ENCODE data around the gene CKS2.
"Not testable (repeated sequence)": the region's sequence is repeated elsewhere in the genome, so short reads cannot be mapped to it uniquely, and the experiment has no call there.

Gene CKS2

DNA sequence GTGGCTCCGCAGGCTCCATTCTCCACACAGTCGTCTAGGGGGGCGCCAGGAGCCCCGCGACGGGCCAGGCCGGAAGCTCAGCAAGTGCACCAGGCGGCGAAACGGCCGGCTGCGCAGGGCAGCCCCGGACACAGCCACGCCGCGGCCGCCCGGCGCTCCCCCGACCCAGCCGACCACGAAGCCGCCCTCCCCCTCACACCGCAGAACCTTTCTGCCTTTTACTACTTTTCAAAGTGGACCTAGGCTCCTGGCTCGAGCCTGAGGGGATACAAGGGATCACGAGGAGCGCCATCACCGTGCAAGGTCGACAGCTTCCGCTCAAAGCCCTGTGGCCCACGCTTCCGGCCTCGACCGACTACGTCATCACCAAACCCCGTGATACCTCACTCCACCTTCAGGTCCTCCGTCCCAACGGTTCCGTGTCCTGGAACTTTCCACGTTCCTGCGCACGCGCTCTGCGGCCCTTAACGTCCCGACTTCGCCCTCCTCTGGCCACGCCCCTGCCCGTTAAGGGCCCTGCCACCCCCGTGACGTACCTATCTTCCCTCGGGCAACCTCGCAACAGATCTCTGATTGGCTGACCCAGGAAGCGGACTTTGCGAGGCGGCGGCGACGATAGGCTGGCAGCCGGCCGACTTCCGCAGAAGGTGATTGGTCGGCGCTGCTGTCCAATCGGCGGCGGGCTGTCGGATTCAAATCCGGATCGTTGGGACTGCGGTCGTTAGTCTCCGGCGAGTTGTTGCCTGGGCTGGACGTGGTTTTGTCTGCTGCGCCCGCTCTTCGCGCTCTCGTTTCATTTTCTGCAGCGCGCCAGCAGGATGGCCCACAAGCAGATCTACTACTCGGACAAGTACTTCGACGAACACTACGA is at the start of gene CKS2:
CKS2 (plus strand) TSS at position 721 of the 871 bp plus-strand sequence; CDS start at position 819, 98 bp downstream.
- DNase-seq (ENCODE audit: low read depth, low spot score): peak; percentile 100

DNA sequence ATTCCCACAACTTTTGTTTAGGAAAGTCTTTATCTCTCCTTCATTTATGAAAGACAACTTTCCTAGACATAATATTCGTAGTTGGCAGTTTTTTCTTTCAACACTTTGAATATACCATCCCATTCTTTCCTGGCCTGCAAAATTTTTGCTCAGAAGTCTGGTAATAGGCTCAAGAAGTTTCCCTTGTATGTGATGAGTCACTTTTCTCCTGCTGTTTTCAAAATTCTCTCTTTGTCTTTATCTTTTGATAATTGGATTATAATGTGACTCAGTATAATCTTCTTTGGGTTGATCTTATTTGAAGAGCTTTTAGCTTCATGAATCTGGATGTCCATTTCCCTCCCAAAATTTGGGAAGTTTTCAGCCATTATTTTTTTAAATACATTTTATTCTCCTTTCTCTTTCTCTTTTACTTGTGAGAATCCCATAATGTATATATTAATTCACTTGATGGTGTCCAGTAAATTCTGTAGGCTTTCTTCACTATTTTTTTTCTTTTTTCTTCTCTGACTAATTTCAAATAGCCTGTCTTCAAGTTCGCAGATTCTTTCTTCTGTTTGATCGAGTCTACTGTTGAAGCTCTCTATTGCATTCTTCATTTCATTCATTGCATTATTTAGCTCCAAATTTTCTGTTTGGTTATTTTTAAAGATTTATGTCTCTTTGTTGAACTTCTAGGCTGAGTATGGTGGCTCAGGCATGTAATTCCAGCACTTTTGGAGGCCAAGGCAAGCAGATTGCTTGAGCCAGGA is 37.3 kb upstream of the CKS2 start:
- DNase-seq (ENCODE audit: low read depth, low spot score): no peak

DNA sequence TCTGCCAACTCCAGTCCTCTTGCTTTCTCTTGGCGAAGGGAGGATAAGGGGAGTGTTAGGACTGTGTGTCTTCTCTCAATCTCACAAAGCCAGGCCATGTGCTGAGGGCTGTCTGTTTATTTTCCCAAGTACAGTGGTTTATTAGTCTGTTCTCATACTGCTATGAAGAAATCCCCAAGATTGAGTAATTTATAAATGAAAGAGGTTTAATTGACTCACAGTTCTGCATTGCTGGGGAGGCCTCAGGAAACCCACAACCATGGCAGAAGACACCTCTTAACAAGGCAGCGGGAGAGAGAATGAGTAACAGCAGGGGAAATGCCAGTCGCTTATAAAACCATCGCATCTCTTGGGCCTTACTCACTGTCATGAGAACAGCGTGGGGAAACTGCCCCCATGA is 36.2 kb upstream of the CKS2 start:
- peak; percentile 60 for DNase-seq (ENCODE audit: low read depth, low spot score)

DNA sequence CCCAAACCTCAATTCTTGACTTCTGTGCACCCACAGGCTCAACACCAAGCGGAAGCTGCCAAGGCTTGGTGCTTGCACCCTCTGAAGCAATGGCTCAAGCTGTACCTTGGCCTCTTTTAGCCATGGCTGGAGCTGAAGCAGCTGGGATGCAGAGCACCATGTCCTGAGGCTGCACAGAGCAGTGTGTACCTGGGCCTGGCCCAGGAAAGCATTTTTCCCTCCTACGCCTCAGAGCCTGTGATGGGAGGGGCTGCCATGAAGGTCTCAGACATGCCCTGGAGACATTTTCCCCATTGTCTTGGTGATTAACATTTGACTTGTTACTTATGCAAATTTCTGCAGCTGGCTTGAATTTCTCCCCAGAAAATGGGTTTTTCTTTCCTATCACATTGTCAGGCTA is 35.0 kb upstream of the CKS2 start:
- not testable (repeated sequence) for DNase-seq (ENCODE audit: low read depth, low spot score)

DNA sequence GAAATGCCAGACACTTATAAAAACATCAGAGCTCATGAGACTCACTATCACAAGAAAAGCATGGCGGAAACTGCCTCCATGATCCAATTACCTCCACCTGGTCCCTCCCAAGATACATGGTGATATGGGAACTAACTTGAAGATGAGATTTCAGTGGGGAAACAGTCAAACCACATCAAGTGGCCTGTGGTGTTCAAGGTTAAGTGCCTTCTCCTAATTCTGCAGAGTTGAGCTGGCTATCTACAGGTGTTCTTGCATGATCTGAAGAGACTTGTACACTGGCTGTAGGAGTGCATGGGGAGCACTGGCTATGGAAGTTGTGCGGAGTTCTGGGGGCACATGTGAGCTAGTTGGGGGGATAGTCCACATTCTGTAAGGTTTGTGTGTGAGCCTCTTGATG is 34.0 kb upstream of the CKS2 start:
- no peak for DNase-seq (ENCODE audit: low read depth, low spot score)

DNA sequence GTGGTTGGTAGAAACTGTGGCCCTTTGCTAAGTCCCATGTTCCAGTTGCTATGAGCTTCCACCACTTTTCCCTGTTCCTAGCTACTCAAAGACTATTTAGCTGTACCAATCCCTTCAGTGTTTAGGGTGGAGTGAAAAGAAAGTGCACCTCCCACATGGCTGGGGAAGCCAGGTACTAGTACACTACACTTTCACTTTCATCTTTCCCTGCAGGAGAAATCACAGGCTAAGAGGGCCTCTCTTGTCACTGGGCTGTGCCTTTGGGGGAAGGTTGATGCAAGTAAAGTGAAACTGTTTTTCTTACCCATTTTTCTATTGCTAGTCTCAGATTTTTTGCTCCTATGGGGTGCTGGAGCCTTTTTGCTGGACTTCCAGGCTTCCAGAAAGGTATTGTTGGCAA is 33.5 kb upstream of the CKS2 start:
- peak; percentile 21 for DNase-seq (ENCODE audit: low read depth, low spot score)

DNA sequence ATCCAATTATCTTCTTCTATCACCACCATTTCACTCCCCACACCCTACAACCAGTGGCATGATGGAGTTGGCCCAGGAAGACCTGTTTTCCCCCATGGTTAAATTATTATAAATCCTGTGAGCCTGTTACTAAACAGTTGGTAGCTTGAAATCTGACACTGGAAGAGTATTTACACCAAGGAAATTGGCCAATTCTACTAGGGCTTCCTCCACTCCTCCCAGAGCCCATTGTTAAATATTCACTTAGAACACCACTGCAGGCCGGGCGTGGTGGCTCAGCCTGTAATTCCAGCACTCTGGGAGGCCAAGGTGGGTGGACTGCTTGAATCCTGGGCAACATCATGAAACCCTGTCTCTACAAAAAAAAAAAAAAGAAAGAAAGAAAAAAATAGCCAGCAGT is 32.4 kb upstream of the CKS2 start:
- no peak for DNase-seq (ENCODE audit: low read depth, low spot score)

DNA sequence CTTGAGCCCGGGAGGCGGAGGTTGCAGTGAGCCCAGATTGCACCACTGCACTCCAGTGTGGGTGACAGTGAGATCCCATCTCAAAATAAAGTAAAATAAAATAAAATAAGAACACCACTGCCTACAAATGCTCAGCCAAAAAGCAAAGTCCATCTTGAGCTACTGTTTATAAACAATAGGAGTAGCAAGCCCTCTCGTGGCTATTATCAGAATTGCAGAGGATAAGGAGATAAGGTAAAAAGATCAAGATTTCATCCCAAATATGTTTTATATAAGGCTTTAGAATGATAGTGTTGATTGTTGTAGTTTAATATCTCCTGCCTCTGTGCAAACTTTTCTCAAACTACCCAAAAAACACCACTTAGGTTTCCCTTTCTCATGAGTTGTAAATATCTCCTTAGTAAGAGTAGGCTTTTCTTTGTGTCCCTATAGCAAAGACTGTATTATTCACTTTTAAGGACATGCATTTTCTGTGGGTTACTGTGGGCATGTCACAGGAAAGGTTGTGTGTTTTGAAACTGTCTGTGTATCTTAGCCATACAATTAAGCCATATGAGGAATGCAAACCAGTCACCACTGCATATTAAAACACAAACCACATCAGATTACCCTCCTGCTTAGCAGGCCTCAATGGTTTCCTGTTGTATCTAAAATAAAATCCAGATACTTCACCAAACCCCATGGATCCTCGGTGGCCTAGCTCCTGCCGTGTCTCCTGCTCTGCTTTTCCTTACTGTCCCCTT is 31.8 kb upstream of the CKS2 start:
- peak; percentile 73 for DNase-seq (ENCODE audit: low read depth, low spot score)

DNA sequence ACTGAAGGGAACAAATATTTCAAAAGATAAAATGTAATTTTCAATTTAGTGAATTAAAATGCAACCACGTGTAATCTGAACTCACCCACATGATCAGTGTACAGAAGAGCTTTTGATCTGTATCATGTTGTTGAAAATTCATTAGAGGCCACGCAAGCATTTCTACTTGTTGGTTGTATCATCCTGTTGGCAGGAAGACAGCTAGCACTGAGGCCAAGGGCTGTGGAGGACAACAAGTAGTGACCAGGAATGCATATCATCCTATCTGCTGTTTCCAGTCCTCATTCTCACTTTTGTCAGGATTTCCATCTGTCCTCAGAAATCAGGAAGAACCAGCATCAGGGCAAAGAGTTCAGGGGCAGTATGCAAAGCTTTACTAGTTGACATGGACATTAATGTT is 29.9 kb upstream of the CKS2 start:
- DNase-seq (ENCODE audit: low read depth, low spot score): no peak

DNA sequence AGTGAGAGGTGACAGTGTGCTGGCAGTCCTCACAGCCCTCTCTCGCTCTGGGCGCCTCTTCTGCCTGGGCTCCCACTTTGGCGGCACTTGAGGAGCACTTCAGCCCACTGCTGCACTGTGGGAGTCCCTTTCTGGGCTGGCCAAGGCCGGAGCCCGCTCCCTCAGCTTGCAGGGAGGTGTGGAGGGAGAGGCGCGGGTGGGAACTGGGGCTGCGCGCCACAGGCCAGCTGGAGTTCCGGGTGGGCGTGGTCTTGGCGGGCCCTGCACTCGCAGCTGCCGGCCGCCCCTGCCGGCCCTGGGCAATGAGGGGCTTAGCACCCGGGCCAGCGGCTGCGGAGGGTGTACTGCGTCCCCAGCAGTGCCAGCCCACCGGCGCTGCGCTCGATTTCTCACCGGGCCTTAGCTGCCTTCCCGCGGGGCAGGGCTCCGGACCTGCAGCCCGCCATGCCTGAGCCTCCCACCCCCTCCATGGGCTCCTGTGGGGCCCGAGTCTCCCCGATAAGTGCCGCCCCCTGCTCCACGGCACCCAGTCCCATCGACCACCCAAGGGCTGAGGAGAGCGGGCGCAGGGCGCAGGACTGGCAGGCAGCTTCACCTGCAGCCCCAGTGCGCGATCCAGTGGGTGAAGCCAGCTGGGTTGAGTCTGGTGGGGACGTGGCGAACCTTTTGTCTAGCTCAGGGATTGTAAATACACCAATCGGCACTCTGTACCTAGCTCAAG is 28.6 kb upstream of the CKS2 start:
- peak; percentile 16 for DNase-seq (ENCODE audit: low read depth, low spot score)

DNA sequence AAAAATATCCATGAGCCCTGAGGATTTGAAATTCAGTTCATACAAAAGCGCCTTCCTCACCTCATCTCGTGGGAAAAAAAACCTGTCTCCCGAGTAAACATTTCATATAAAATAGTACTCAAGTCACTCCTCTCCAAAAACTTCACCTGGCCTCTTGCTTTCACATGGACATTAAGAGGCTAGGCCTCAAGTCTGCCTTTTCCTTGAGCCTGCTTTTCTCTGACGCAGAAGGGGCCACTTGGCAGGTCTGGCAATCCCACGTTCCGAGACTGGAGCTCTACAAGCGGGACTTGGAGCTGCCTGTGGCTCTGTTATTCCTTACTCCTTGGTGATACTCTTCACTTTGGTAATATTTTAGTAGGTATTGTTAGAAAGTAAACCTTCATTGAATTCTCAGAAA is 26.9 kb upstream of the CKS2 start:
- DNase-seq (ENCODE audit: low read depth, low spot score): no peak

DNA sequence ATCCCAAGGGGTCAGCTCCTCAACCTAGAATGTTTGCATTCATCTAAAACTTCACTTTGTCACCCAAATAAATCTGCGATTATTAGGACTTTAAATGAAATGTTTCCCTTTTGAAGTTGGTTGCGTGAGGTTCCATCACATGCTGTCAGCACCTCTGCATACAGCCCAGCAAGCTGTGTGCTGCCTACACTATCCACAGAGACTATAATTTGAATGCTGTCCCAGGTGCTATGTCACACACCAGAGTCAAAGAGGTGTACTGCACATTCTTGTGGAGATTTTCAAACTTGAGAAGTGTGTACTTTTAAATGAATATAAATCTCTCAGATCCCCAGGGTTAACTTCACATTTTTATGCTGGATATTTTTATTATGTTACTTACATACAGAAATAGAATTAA is 19.3 kb upstream of the CKS2 start:
- DNase-seq (ENCODE audit: low read depth, low spot score): no peak

DNA sequence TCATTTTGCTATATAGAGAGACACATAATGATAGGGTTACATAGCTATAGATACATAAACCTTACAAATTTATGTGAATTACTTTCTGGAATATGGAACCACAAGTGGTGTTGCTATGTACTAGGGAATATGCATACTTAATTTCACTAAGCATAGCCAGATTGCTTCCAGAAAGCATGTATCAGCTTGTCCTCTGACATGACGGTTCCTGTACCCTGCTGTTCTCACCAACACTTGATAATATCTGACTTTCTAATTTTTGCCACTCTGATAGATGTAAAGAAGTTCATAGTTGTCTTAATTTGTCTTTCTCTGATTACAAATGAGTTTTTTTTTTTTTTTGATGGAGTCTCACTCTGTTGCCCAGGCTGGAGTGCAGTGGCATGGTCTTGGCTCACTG is 18.0 kb upstream of the CKS2 start:
- DNase-seq (ENCODE audit: low read depth, low spot score): no peak

DNA sequence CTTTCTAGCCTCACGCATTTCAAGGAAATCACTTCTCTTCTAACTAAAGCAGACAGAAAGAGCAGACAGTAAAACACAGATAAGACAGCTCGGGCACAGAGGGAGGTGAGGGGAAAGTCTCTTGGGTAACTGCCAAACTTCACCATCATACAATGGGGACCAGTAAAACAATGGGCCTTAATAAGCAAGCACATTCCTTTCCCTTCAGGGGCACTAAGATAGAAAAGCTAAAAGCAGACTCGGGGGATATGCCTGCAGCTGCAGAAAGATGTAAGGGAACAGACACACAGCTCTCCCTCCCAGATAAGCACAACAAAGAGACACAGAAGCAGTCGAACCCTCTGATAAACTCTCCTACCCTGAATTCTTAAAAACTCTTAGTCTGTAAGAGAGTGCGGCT is 15.6 kb upstream of the CKS2 start:
- DNase-seq (ENCODE audit: low read depth, low spot score): no peak

DNA sequence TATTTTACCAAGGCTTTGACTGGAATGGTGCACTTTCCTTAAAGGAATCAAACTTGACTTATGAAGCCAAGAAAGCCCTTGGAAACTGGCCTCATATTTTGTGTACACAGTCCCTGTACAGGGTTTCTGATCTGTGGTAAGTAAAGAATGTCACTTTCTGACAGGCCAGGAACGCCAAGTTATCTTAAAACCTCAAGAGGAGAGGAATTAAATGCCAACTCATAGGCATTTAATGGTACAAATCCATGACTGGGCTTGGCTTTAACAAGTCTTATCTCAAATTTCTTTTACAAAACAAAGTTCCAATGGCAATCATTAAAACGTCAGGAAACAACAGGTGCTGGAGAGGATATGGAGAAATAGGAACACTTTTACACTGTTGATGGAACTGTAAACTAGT is 9.0 kb upstream of the CKS2 start:
- peak; percentile 81 for DNase-seq (ENCODE audit: low read depth, low spot score)

DNA sequence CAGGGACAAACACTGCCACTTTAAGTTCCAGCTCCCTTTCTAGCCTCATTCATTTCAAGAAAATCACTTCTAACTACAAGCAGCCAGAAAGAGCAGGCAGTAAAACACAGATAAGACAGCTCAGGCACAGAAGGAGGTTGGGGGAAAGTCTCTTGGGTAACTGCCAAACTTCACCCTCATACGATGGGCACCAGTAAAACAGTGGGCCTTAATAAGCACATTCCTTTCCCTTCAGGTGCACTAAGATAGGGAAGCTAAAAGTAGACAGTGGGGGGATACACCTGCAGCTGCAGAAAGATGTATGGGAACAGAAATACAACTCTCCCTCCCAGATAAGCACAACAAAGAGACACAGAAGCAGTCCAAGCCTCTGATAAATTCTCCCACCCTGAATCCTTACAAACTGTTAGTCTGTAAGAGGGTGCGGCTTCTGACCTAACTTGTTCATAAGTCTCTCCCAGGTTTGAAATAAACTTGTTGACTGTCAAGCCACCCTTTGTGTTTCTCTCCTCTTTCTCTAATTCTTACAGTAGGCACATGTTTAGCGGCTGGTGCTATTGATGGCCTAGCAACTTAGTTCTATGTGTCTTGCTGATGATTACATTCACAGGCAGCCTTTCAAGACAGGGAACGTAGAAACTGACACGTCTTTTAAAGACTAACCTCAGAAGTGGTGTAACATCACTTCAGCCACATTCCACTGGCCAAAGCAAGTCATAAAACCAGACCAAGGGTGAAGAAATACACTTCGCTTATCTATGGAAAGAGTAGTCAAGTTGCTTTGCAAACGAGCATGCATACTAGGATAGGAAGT is 6.8 kb upstream of the CKS2 start:
- no peak for DNase-seq (ENCODE audit: low read depth, low spot score)

DNA sequence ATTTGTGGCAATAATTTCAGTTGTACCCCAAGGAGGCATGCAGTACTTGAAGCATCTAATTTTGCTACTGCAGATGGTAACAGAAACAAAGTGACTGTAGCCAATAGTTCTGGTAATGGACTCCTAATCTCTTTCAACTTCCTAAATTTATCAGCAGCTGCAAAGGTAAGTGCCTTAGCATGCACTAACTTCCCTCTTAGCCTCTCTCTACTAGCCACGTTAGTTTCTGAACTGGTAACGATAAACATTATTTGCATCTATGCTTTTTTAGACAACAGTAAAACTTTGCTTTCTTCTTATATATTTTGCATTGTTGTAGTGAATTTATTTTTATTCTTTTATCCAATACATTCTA is 6.2 kb upstream of the CKS2 start:
- DNase-seq (ENCODE audit: low read depth, low spot score): no peak

DNA sequence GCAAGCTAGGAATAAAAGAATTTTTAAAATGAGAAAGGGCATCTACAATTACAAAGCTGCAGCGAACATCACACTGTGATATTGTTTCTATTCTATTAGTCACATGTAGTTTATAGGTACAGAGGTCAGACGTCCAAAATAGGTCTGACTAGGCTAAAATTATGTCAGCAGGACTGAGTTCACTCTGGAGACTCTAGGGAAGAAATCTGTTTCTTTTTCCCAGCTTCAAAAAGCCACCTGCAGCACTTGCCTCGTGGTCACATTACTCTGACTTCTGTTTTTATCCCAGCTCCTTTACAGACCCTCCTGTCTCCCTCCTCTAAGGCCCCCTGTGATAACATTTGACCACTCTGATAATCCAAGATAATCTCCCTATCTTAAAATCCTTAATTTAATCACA is 5.1 kb upstream of the CKS2 start:
- DNase-seq (ENCODE audit: low read depth, low spot score): no peak

DNA sequence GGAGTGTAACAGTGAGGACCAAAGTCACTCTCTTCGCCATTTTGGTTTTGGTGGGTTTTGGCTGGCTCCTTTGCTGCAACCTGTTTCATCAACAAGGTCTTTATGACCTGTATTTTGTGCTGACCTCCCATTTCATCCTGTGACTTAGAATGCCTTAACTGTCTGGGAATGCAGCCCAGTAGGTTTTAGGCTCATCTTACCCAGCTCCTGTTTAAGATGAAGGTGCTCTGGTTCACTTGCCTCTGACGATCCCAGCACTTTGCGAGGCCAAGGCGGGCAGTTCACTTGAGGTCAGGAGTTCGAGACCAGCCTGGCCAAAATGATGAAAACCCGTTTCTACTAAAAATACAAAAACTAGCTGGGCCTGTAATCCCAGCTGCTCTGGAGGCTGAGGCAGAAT is 1.8 kb upstream of the CKS2 start:
- DNase-seq (ENCODE audit: low read depth, low spot score): no peak

DNA sequence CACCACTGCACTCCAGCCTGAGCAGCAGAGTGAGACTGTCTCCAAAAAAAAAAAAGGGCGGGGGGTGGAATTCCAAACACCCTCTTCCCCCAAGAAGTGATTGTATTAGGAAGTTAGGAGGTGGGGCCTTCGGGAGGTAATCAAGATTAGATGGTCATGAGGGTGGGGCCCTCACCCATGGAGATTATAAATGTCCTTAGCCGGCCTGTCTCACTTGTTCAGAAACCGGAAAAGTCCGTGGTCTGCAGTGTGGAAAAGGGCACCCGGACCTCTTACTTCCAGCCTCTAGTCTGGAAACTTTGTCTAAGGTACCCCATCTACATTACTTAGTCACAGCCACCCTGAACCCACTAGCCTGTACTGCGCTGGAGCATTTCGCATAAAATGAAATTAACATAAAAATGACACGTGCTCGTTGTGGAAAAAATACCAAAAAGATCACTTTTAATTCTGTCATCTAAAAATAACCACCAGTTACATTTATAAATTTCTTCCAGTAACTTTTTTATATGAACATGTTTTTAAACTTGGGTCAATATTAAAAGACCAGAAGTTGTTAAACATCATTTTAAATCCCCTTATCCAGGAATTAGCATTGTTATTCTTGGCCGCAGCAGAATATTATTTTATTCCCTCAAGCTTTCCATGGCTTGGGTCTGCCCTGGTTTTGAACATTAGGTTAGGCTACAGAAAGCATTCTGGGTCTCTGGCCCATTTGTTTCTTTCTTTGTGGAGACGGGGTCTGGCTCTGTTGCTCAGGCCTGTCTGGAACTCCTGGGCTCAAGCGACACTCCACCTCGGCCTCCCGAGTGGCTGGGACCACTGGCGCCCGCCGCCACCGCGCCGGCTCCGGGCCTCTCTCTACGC is 1.2 kb upstream of the CKS2 start:
- no peak for DNase-seq (ENCODE audit: low read depth, low spot score)

Measured in astrocyte of the hippocampus (primary cell).